CD4-positive, alpha-beta T cell treated with Interleukin-4 for 4 hours (primary cell): ENCODE data around the gene ABCC8.
"Not testable (repeated sequence)": the region's sequence is repeated elsewhere in the genome, so short reads cannot be mapped to it uniquely, and the experiment has no call there.

ENCODE experiments used
- DNase-seq: peaks from one replicate; pipeline ENCODE4 v3.0.0-alpha.2; 2020

The ABCC8 gene

DNA sequence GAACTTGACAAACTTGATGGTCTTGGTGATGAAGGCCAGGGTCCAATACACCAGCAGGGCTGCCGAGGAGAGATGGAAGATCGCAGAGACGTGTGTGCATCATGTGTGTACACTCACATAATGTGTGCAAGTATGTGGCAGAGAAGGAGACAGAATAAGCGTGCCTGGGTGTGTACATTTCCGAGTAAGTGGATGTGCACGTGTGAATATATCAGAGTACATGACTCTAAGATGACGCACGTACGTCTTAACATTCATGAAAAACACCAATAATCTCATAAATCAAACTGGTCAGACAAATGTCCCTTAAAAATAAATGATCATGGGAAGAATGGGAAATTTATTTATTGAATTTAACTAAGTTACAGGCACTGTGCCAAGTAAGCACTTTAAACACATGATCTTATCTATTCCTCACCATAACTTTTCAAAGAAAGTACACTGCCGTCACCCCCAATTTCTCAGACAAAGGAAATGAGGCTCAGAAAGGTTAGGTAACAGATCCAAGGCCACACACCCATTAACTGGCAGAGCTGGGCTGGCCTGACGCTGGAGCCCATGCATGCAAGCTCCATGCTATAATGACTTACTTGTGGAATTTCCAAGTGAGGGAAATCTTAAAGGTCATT lies 13.0 kb downstream of the ABCC8 start:
- no peak for DNase-seq

- no peak for DNase-seq
These were observed 13.7 kb downstream of the ABCC8 start for GRCh38 chr11:17462940-17463339.

DNA sequence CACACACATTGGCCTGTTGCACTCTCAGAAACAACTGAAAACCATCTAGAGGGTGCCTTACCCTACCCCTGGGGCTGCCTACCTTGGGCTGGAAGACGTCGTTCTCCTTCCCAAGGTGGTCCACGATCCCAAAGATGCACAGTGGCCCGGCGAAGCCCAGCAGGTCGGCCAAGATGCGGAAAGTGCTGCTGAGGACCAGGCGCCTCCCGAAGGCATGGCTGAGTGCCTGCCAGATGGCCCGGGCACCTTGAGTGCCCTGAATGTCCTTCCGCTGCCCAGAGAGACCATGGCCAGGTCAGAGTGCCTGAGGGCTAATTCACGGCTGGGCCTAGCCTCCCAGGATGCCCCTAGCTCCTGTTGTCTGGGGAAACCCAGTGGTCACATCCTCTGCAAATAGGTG lies 16.2 kb downstream of the ABCC8 start:
- DNase-seq: no peak

DNA sequence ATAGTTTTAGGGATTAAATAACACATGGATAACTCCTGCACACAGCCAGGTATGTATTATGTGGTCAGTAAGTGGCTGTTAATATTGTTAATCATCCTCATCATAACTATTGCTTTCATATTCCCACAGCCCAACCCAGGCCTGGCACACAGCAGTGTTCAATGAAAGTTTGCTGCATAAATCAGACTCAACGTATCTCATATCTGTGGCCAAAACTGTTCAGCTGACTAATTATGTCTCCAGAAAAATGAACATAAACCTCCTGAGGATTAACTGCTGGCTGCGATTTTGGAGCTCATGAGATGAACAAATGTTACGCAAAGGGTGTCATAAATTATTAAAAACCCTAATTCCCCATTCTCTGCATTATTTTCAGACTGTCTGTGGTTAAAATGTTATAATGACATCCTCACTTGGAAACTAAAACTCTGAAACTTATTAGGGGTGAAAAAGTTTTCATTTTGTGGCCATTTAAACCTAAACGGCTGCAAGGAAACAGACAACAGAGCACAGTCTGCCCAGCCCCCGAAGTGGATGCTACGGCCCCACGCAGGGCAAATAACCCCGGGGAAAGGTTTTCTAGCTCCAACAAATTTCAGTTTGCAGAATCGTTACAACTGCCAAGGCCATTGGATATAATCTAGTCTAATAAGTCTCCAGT lies 17.3 kb downstream of the ABCC8 start:
- DNase-seq: no peak

DNA sequence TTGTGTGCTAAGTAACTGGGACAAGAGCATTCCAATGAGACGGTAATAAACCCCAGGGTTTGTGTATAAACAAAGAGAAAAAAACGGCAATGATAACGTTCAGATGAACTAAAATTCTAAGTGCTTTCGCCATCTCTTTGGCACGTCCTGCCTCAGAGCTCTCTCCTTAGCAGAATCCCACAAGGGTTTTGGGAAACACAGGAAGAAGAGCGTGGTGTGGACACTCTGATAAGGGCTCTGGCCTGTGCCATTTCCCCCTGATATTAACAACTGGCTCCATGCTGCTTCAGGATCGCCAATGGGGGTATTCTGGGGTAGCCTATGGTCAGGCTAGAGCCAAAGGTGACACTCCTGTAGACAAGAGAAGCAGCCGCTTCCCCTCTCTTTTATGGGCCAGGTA lies 18.4 kb downstream of the ABCC8 start:
- no peak for DNase-seq

DNA sequence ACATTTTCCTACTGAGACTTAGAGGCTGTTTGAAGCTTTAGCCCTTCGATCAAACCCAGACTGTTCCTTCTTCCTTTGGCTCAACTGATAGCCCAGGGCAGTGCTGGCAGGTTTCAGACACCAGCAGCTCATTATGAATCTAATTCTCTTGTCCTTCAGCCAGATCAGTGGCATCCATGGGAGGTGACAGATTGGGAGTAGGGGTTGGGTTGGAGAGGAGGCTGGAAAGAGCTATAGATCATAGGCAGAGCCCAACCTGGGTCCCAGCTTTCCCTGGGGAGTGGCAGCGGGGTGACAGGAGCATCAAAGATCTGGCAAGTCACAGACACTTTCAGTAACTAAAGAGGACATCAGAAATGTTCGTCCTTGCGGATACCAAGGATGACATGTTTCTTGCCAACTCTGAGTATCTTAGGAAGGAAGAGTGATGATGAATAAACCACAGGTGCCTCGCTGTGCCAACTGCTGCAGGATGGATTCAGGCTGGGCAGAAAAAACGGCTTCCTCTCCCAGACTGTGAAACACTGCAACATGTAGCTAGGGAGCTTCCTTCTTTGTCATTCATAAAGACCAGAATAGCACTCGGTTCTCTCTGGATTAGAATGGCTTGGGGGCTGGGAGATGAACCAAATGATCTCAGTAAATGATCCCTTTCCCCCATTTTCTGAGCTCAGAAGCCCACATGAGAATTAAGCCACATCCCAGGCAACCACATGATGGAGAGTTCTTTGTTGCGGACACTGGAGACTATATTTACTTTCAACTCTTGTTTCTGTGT lies 19.1 kb downstream of the ABCC8 start:
- DNase-seq: no peak

DNA sequence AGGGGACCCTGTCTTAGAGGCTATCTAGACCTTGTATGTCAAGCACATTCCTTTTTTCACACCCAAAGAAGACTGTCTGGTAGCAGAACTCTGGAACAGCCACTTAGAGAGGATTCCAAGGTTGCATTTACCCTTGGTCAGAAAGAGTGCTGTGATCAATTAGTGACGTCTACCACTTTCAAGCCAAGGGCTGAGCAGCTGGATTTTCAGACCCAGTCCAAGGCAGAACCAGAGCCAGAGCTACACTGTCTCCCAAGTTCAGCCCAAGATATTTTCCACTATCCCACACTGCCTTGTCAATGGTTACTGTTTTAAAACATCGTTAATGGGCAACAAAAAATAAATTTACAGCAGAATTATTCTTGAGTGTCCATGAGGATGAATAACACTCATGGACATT lies 24.0 kb downstream of the ABCC8 start:
- no peak for DNase-seq

GRCh38 chr11:17449158-17449557 lies 27.5 kb downstream of the ABCC8 start:
- DNase-seq: no peak

GRCh38 chr11:17446482-17446881 lies 30.2 kb downstream of the ABCC8 start:
- DNase-seq: no peak

DNA sequence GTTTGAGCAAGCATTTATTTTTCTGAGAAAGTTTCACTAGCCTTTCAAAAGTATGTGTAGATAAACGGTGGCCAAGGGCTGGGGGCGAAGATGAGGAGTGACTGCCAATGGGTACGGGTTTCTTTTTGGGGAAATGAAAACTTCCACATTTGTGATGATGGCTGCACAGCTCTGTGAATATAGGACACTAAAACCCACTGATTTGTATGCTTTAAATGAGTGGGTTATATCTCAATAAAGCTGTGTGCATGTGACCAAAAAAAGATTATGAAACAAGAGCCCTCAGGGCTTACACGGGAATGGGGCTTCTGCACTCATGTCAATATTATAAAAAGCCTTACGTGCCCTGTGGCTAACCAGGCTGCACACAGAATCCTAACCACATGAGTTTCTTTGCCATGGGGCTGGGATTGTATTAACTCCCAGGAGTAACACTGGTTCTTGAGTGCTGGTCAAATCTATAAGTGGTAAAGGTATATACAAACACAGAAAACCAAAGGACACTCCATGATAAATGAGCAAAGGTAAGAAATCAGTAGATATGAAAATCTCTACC lies 31.3 kb downstream of the ABCC8 start:
- DNase-seq: no peak

DNA sequence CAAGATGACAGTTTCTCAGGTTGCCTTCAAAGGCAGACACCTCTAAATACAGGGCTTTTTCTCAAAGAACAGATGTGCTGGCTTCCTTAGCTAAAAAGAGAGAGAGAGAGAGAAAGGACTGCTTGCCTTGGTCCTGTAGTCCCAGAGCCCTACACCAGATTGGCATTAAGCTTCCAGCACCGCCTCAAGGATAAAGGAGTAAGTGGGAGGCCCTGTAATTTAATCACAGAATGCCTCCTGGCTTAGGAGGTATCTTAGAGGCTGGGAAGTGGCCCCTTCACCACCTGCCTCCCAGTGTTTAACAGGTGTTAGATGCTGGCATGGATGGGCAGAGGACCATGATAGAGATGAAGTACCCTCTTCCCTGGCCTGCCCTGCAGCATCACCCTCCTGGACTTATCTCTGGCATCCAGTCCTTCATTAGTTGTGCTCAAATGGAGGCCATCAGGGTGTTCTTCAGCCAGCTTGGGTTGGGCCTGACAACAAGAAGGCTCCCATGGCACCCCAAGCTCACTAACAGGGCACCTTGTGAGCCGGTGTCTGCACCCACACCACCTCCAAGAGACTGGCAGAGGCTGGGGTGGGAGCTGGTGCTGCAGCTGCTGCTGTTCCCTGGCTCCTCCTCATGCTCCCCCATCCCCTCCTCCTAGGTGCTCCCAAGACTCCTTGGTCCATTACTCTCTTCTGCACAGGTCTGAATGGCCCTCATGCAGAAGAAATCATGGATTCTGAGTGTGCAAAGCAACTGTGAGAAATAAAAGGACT lies 32.5 kb downstream of the ABCC8 start:
- no peak for DNase-seq

GRCh38 chr11:17443423-17443822 lies 33.2 kb downstream of the ABCC8 start:
- DNase-seq: no peak

DNA sequence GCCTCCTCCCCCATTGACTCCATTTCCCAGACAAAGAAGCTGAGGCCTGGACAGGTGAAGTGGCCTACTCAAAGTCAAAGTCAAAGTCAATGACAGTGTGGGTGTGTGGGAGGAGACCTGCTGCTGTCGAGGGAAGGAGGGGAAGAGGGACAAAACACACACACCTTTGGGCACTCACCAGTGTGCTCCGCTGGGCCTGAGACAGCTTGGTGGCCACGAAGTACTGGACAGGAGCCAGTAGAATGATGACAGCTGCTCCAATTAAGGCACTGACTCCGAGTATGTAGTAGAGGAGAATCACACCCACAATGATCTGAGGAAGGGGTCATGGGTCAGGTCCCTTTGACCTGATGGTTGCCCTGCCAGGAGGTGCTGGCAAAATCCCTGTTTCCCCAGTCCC lies 33.6 kb downstream of the ABCC8 start:
- DNase-seq: no peak

DNA sequence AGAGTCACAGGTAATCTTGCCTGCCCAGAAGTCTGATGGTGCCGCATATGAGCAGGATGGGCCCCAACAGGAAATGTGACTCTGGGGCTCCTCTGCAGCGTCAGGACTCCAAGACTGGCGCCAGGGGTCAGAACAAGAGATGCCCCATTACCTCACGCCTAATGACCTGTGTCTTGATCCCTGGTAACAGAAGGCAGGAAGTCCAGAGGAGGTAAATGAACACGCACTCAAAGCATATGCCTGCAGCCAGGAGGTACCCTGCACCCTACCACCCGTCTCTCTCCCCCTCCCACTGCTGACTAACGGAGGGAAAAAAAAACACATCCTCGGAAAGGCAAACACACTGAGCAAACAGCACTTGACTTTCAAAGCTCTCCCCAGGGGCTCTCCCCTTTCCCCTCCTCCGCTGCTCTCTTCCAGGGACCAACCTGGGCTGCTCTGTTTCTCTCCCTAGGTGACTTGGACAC lies 37.3 kb downstream of the ABCC8 start:
- no peak for DNase-seq

GRCh38 chr11:17437366-17437765 lies 39.3 kb downstream of the ABCC8 start:
- no peak for DNase-seq

GRCh38 chr11:17434108-17434507 lies 42.5 kb downstream of the ABCC8 start:
- no peak for DNase-seq

GRCh38 chr11:17432002-17432401 lies 44.6 kb downstream of the ABCC8 start:
- no peak for DNase-seq

DNA sequence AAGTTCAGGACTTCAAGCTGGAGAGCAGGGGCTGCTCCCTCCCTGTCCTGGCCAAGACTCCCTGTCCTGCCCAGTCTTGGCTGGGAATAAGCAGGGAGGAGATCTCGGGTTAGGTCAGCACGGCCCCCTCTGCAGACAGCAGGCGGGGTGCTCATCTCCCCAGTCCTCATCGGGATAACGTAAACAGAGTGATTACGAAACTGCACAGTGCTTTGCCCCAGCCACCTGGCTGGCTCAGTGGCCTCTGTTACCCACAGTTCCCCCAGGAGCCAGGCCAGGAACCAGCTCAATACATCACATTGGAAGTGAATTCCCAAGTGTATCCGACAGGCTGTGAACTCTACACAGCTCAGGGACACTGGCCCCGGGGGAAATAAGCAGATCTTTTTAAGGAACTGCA lies 45.5 kb downstream of the ABCC8 start:
- no peak for DNase-seq

DNA sequence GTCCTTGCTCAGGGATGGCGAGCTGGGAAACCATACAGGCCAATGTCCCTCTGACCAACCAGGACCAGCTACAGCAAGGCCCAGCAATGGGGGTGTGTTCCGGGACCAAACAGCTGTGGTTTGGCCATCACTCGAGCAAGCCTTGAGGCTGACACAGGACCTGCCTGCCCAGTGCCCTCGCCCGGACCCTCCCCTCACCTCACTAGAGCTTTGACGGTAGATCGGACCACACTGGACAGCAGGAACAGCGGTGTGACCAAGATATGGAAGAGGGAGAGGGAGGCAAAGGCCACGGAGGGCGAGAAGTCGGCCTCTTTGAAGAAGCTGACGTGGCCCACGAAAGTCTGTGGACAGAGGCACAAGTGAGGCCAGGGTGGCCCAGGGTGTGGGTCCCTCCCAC lies 46.0 kb downstream of the ABCC8 start:
- no peak for DNase-seq

DNA sequence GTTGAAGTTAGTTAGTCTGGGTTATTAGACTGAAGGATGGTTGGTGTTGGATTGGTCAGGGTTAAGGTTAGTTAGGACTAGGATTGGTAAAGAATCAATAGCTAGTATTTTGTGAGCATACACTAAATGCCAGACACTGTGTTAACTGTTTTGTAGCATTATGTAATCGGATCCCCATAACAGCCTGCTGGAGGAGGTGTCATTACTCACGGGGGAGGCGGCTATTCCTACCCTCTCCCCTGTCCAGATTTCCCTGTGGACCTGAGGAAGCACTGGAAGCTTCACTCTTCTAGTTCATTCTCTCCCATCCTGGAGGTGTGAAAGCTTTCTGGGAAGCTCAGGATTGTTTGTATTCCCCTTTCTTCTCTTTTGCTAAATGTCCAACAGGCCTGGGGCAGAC lies 47.7 kb downstream of the ABCC8 start:
- no peak for DNase-seq

GRCh38 chr11:17428261-17428660 lies 48.4 kb downstream of the ABCC8 start:
- no peak for DNase-seq

DNA sequence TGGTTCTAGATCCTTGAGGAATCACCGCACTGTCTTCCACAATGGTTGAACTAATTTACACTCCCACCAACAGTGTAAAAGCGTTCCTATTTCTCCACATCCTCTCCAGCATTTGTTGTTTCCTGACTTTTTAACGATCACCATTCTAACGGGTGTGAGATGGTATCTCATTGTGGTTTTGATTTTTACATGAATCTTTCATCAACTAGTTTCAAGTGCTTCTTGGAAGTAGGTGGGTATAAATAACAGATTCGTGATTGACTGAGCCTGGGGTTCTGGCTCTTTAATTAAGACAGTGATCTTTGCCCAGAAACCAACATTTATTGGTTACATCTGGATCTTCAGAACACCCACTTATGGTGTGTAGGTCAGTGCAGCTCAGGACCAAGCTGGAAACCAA lies 50.4 kb downstream of the ABCC8 start:
- not testable (repeated sequence) for DNase-seq
